DMS153 treated with DMSO at 0.1 percent for 48 hours (cell line): Measurements from ENCODE around the gene SRRT.
"Not testable (repeated sequence)": the region's sequence is repeated elsewhere in the genome, so short reads cannot be mapped to it uniquely, and the experiment has no call there.

Experiments used
- DNase-seq: peaks from one replicate; lab custom pipeline; 2025; ENCODE audit not compliant: unreplicated experiment; lab: John Stamatoyannopoulos, UW

Gene SRRT

GRCh38 chr7:100893910-100894721, 19.2 kb downstream of the SRRT start:
- no peak for DNase-seq

GRCh38 chr7:100894860-100895700, 20.2 kb downstream of the SRRT start:
- DNase-seq, result no peak

- DNase-seq, result no peak
Measured at GRCh38 chr7:100895701-100895955, 20.7 kb downstream of the SRRT start, which contains the start of gene ACHE. TSS of gene ACHE (minus strand) at chr7:100895888. CDS start at chr7:100894232, 1,656 bp downstream.

DNA sequence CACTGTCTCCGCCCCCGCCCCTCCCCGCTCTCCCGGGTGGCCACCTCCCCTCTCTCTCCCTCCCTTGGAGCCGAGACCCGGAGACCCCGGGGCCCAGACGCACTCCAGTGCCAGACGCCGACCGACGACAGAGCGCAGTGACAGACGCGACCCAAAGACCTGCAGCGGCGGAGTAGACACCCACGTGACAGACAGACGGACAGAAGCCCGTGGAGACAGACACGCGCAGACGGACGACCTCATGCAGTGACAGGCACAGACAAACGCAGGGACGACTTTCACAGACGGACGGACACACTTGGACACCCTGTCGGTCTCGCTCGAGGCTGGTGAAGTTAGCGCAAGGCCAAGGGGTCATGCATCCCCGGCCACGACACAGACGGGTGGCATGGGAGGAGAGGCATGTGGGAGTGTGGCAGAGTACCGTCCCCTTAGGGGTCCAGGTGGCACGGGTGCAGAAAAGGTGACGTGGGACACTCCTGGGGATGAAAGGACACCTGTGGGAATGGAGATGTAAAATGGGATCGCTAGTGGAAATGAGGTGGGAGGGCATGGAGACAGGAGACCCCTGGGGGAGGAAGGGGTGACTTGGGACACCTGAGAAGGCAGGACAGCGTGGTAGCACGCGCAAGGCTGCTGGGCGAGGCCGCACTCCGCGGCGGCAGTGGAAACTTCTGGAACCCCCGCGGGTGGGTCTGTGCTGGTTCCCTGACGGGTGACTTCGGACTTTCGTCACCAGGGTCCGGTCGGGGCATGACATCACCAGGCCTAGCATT, 21.2 kb downstream of the SRRT start:
- DNase-seq, result no peak

GRCh38 chr7:100896732-100897608, 22.1 kb downstream of the SRRT start:
- DNase-seq, result no peak

- DNase-seq, result no peak
Measured at GRCh38 chr7:100897772-100898454, 23.0 kb downstream of the SRRT start.

- DNase-seq, result no peak
Measured at GRCh38 chr7:100899432-100899831, 24.5 kb downstream of the SRRT start.

DNA sequence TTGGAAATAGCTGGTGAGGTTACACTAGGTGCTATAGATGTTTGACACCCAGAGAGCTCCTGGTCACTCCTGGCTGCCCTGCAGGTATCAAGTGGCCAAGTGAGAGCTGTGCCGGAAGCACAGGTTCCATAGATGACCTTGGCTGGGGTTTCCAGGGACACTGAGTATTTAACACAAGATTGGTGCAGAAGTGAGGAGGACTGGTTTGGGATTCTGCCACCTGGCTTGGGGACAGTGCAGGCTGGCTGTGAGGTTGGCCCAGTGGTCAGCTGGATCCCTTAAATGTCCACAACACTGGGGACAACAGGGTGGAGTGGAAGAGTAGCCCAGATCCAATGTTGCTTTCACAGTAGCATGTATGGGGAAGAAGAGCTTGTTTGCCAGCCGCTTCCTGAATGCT, 26.1 kb downstream of the SRRT start:
- DNase-seq, result no peak

DNA sequence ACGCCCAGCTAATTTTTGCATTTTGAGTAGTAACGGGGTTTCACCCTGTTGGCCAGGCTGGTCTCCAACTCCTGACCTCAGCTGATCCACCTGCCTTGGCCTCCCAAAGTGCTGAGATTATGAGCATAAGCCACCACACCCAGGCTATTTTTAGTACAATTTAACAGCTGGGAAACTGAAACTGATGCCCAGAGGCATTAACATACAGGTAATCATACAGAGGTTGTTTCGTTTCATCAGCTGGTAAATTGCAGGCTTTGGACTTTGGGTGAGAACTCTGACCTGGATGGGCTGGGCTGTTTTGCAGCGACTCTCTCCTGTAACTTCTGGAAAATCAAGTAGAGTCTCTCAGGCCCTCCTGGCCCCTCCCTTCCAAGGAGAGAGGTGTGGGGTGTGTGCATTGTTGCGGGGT, 27.0 kb downstream of the SRRT start:
- DNase-seq, result no peak

DNA sequence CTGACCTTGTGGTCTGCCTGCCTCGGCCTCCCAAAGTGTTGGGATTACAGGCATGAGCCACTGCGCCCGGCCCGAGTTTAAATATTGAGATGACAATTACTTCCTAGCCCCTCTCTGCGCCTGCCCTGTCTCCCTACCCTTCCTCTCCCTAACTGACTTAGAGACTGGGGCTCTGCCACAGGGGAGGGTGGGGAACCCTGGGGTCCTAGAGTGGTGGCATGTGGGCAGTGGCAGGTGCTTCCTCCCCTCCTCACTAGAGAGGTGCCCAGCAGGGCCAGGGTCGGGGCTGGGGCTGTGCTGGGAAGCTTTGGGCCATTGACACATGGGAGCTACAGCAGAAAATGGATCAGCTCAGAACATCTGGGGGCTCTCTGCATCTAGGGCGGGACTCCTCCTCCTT, 27.7 kb downstream of the SRRT start:
- DNase-seq, result no peak

DNA sequence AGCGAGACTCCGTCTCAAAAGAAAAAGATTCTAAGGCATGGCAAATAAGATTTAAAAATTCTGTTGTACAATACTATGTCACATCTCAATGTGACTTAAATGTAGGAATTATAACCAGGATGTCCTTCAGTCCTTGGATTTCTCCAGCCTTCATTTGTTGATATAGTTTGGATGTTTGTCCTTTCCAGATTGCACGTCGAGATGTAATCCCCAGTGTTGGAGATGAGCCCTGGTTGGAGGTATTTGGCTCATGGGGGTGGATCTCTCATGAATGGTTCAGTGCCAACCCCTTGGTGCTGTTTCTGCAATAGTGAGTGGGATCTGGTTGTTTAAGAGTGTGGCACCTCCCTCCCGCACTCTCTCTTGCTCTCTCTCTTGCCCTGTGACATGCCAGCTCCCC, 33.6 kb downstream of the SRRT start:
- DNase-seq, result no peak

- DNase-seq, result not testable (repeated sequence)
Measured at GRCh38 chr7:100910443-100910842, 35.5 kb downstream of the SRRT start.

DNA sequence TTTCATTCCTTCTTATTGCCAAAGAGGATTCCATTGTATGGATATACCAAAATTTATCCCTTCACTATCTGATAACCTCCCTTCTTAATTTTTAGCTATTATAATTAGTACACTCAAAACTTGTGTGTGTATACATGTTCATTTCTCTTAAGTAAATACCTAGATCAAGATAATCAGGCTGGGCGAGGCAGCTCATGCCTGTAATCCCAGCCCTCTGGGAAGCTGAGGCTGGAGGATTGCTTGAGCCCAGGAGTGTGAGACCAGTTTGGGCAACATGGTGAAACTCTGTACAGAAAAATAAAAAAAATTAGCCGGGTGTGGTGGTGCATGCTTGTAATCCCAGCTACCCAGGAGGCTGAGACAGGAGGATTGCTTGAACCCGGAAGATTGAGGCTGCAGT, 36.6 kb downstream of the SRRT start:
- DNase-seq, result no peak

- DNase-seq, result no peak
Measured at GRCh38 chr7:100914208-100914878, 39.4 kb downstream of the SRRT start.

DNA sequence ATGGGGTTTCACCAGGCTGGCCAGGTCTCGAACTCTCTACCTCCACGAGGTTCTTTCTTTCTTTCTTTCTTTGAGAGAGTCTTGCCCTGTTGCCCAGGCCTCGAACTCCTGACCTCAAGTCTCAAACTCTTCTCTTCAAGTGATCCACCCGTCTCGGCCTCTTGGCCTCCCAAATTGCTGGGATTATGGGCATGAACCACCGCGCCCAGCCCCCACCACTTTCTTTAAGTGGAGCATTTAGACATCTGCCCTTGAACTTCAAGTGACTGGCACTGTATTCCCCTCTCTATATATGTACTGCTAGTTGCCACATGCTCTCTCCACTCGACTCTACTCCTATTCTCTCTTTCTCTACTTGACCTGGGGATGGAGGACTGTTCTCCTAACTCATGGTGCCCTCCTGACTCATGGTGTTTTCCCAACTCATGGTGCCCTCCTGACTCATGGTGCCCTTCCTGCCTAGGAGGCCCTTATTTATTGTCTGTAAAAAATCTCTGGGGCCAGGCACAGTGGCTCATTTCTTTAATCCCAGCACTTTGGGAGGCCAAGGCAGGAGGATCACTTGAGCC, 40.1 kb downstream of the SRRT start:
- DNase-seq, result no peak

GRCh38 chr7:100919335-100919734, 44.4 kb downstream of the SRRT start:
- not testable (repeated sequence) for DNase-seq

- DNase-seq, result not testable (repeated sequence)
Measured at GRCh38 chr7:100919779-100920437, 45.0 kb downstream of the SRRT start.

DNA sequence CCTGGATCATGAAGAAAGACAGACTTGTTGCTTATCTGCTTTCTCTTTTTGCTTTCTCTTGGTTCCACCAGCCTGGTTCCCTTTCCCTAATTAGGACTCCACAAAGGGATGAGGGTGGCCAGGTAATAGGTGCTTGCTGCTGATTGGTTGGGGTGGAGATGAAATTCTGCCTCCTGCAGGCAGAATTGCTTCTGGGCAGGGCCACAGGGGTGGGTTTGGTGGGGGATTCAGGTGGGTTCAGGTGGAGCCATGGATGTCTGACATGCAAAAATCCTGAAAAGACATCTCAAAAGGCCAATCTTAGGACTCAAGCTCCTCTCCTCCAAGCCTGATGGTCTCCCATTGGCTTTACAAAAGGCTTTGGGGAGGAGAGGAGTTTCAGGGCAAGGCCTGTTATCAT, 46.1 kb downstream of the SRRT start:
- DNase-seq, result no peak

DNA sequence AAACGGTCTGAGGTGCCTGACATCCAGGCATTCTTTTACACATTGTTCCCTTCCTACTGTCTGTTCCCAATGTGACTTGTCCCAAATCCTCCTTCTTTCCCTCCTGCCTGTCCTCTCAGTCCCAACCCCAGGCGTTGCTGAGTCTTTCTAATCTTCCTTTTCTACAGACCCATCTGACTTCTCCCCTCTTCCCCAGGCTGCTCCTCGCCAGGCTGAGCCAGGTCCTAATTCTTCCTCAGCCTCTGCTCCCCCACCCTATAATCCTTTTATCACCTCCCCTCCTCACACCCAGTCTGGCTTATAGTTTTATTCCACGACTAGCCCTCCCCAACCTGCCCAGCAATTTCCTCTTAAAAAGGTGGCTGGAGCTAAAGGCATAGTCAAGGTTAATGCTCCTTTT, 48.7 kb downstream of the SRRT start:
- DNase-seq, result not testable (repeated sequence)
